Uterus (tissue), 4 donors: ENCODE measurements around the gene ITGA2B. TPM values are rescaled to one million over a fixed set of nuclear protein-coding genes. Genes with fewer than 3 reads are reported as not detected.

ENCODE experiments used
- DNase-seq, 2 donors: peaks; one replicate each; pipeline ENCODE4 v3.0.0-alpha.2; 2019 to 2020
- H3K27ac ChIP-seq, 2 donors: fragments of 200-600 bp; sonication (generic); 1 replicate in 1 of 2; 2 replicates in 1 of 2; pipeline ENCODE4 v1.5.1; 2016 to 2018
- H3K27me3 ChIP-seq, 2 donors: fragments of 200-600 bp; sonication (generic); one replicate each; pipeline ENCODE4 v1.5.1; 2018 to 2019; ENCODE audit warnings: control low read depth in 1 of 2
- H3K36me3 ChIP-seq, 2 donors: fragments of 200-600 bp; sonication (generic); one replicate each; pipeline ENCODE4 v1.5.1; 2019; ENCODE audit warnings: control low read depth in 1 of 2
- H3K4me1 ChIP-seq, 2 donors: fragments of 200-600 bp; sonication (generic); one replicate each; pipeline ENCODE4 v1.5.1; 2018 to 2019; ENCODE audit warnings: control low read depth in 1 of 2
- H3K4me3 ChIP-seq, 2 donors: fragments of 200-600 bp; sonication (generic); 1 replicate in 1 of 2; 2 replicates in 1 of 2; pipeline ENCODE4 v1.5.1; 2018 to 2019; ENCODE audit warnings: mild to moderate bottlenecking in 1 of 2
- H3K9me3 ChIP-seq, 2 donors: fragments of 200-600 bp; sonication (generic); one replicate each; pipeline ENCODE4 v1.5.1; 2019; ENCODE audit warnings: control low read depth in 1 of 2
- CTCF ChIP-seq, 4 experiments: fragments of 200-600 bp in 2 of 4; fragments of 450-650 bp in 2 of 4; sonication (generic) in 2 of 4; IDR thresholded peaks; one replicate each; pipeline ENCODE4 v1.5.1; 2016 to 2019; ENCODE audit warnings: antibody characterized with exemption in 4 of 4, mild to moderate bottlenecking in 2 of 4, moderate library complexity in 1 of 4
- POLR2A ChIP-seq, 2 donors: fragments of 450-650 bp; IDR thresholded peaks; one replicate each; pipeline ENCODE4 v1.6.1; 2016; ENCODE audit warnings: antibody characterized with exemption in 2 of 2, mild to moderate bottlenecking in 1 of 2, moderate library complexity in 1 of 2
- intact Hi-C: fragments of 100-400 bp; cut with DNase I; formaldehyde crosslinking; loops from one replicate; pipeline ENCODE4 v1.15.1; 2023; ENCODE audit warnings: low total_unique reads
- small RNA-seq: library from RNA; depleted of rRNA; stranded (forward); fragments of <200 nt; gene quantifications from one replicate; pipeline ENCODE3, GENCODE V24; 2016
- total RNA-seq, 4 donors: library from RNA; depleted of rRNA in 3 of 4; stranded (reverse); fragments of >200 nt in 3 of 4; gene quantifications; one replicate each; pipeline versions ENCODE4 v1.1.0 to v1.2.4, GENCODE V29; 2014 to 2023
- donor health status: DM: yes; HTN: yes; CAD: no.

Gene ITGA2B
- total RNA-seq, 4 donors from 2014 or later = 7.4 to 7.7 TPM; not detected in 2

GRCh38 chr17:44324571-44325275, 64.7 kb downstream of the ITGA2B start, which contains the start of gene SLC25A39:
Gene SLC25A39, minus strand, starts transcription at chr17:44324823. Its CDS starts 1,261 bp downstream, at chr17:44323562.
- intact Hi-C loops = no loop called here
- TF ChIP-seq CTCF (IDR thresholded peaks at IDR 0.05) (peak in 2 of 4 experiments; percentile 15 to 59), POLR2A (IDR thresholded peaks at IDR 0.05) (peak in 1 of 2 donors; percentile 82)

GRCh38 chr17:44324092-44324570, 65.3 kb downstream of the ITGA2B start:
- no peak for DNase-seq
- Histone ChIP-seq H3K9me3 (no peaks in the 10 kb centered on the region), H3K27ac (peak overlapping the region; percentile 92 to 95), H3K4me3 (peak overlapping the region; percentile 85 to 93), H3K4me1 (peaks cover 0 to 8% of the 10 kb centered on the region in 2 donors), H3K27me3 (no peaks in the 10 kb centered on the region), H3K36me3 (no peaks in the 10 kb centered on the region)
- intact Hi-C loops = no loop called here
- TF ChIP-seq POLR2A (IDR thresholded peaks at IDR 0.05) (no peak), CTCF (IDR thresholded peaks at IDR 0.05) (no peak)

More at GRCh38 chr17:44324571-44325275, 64.7 kb downstream of the ITGA2B start, which contains the start of gene SLC25A39:
- Histone ChIP-seq H3K27ac (peak within 1 kb of the TSS; percentile 92 to 95), H3K4me1 (peaks cover 0 to 8% of the 10 kb centered on the region in 2 donors), H3K4me3 (peak within 1 kb of the TSS; percentile 85 to 93), H3K27me3 (no peaks in the 10 kb centered on the region), H3K9me3 (no peaks in the 10 kb centered on the region), H3K36me3 (no peaks in the 10 kb centered on the region)
- peak; percentile 91 to 96 for DNase-seq

GRCh38 chr17:44323359-44324091, 65.9 kb downstream of the ITGA2B start:
- TF ChIP-seq CTCF (IDR thresholded peaks at IDR 0.05) = no peak
- no peak for TF ChIP-seq POLR2A (IDR thresholded peaks at IDR 0.05)
- Histone ChIP-seq H3K36me3 (no peaks in the 10 kb centered on the region), H3K9me3 (no peaks in the 10 kb centered on the region), H3K27me3 (no peaks in the 10 kb centered on the region), H3K4me3 (peak overlapping the region; percentile 85 to 93), H3K4me1 (peaks cover 0 to 8% of the 10 kb centered on the region in 2 donors), H3K27ac (peak overlapping the region in 1 of 2 donors; percentile 92)
- intact Hi-C loops = no loop called here
- DNase-seq = no peak

DNA sequence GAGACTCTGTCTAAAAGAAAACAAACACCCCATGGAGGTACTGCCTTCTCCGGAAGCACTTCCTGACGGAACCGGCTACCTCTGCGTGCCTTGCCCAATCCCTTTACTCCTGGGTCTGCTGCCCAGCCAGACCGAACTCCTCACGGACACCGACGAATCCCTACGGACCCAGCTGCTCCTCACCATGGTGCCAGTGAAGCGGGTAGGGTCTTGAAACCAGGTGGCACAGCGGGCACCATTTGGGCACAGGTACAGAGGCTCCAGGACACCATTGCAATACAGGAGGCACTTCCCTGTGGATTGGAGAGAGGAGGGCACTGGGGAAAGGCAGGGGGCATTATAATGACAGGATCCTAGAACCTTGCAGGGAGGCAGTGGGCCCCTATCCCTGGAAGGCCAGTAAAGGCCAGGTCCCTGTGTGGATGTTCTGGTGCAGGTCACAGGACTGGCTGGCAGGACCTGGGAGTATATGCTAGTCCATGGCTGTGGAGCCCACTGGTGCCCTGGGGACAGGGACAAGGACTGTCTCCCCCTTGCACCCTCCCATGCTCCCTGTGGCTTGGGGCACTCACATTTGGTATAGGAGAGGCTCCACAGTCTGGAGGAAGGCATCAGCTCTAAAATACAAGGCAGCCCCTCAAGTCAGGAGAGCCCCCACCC, 67.1 kb downstream of the ITGA2B start:
- no peak overlapping the region for H3K27ac ChIP-seq
- no peak overlapping the region for H3K4me3 ChIP-seq
- no peak for DNase-seq
- peaks cover 0 to 8% of the 10 kb centered on the region in 2 donors for H3K4me1 ChIP-seq
- H3K36me3 ChIP-seq = no peaks in the 10 kb centered on the region
- H3K27me3 ChIP-seq = peaks cover 0 to 2% of the 10 kb centered on the region in 2 donors
- no peak for TF ChIP-seq POLR2A (IDR thresholded peaks at IDR 0.05)
- intact Hi-C loops = no loop called here
- H3K9me3 ChIP-seq = no peaks in the 10 kb centered on the region

Small RNA genes within 50 kb of the gene (small RNA-seq; reads per million reads assigned to genes)
- not detected for gene RN7SL258P

Other genes with a start within 250 kb of the ITGA2B start
- gene HROB, start 247.7 kb downstream of the ITGA2B start, total RNA-seq = 1 to 10 TPM in 2 of 4 donors, not detected in 2; 1.6 to 2.4 TPM
- gene ASB16, start 218.9 kb downstream of the ITGA2B start, total RNA-seq = 1 to 10 TPM in 2 of 4 donors, under 1 TPM in 1, not detected in 1; 0.14 to 2.3 (median 1.3) TPM
- 10 to 100 TPM in 3 of 4 donors, 1 to 10 TPM in 1; 7.4 to 41.8 (median 32.6) TPM for gene TMUB2, start 202.7 kb downstream of the ITGA2B start, total RNA-seq
- 10 to 100 TPM in 3 of 4 donors, 1 to 10 TPM in 1; 4.6 to 98.4 (median 36.2) TPM for gene ATXN7L3, start 189.8 kb downstream of the ITGA2B start, total RNA-seq
- 100 to 1,000 TPM in 1 of 4 donors, 10 to 100 TPM in 3; 17.4 to 124 (median 72.9) TPM for gene UBTF, start 170.0 kb downstream of the ITGA2B start, total RNA-seq
- 1 to 10 TPM in 1 of 4 donors, not detected in 3; 8.4 TPM for gene SLC4A1, start 121.5 kb downstream of the ITGA2B start, total RNA-seq
- under 1 TPM in 1 of 4 donors, not detected in 3; 0.69 TPM for gene RUNDC3A, start 81.0 kb downstream of the ITGA2B start, total RNA-seq
- 10 to 100 TPM; 41.9 to 77.6 (median 50.7) TPM for gene SLC25A39, start 64.8 kb downstream of the ITGA2B start, total RNA-seq
- 100 to 1,000 TPM; 101 to 178 (median 120) TPM for gene GRN, start 44.3 kb downstream of the ITGA2B start, total RNA-seq
- 10 to 100 TPM in 3 of 4 donors, under 1 TPM in 1; 0.77 to 32.1 (median 14.2) TPM for gene FAM171A2, start 25.8 kb downstream of the ITGA2B start, total RNA-seq
- 10 to 100 TPM; 26.9 to 90.0 (median 77.8) TPM for gene GPATCH8, start 113.8 kb upstream of the ITGA2B start, total RNA-seq
- 10 to 100 TPM in 2 of 4 donors, 1 to 10 TPM in 1, under 1 TPM in 1; 0.26 to 22.8 (median 9.0) TPM for gene FZD2, start 167.8 kb upstream of the ITGA2B start, total RNA-seq